ENCODE measurements around the gene CCDC83. TPM values are rescaled to one million over a fixed set of nuclear protein-coding genes. Genes with fewer than 3 reads are reported as not detected.
"Not testable (repeated sequence)": the region's sequence is repeated elsewhere in the genome, so short reads cannot be mapped to it uniquely, and the experiment has no call there.

Gene CCDC83
- total RNA-seq, 1 donor from 2014 or later, result not detected

GRCh38 chr11:85884581-85885021, 29.4 kb downstream of the CCDC83 start:
- no peak for DNase-seq (ENCODE audit: extremely low read depth, low read depth, low spot score)

- no peak for DNase-seq (ENCODE audit: extremely low read depth, low read depth, low spot score)
Observed at GRCh38 chr11:85886089-85887056, 31.2 kb downstream of the CCDC83 start.

DNA sequence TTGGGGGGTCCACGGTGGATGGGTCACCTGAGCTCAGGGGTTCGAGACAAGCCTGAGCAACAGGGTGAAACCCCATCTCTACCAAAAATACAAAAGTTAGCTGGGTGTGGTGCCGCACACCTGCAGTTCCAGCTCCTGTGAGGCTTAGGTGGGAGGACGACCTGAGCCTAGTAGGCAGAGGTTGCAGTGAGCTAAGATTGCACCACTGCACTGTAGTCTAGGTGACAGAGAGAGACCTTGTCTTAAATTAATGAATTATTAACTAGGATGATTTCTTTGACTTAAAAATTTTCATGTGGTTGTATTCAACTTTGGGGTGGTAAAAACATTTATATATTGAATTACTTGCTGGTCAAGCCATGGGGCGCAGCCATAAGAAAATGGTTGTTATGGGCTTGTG, 33.9 kb downstream of the CCDC83 start:
- DNase-seq (ENCODE audit: extremely low read depth, low read depth, low spot score), result no peak

GRCh38 chr11:85889676-85890579, 34.7 kb downstream of the CCDC83 start:
- DNase-seq (ENCODE audit: extremely low read depth, low read depth, low spot score), result no peak

- DNase-seq (ENCODE audit: extremely low read depth, low read depth, low spot score), result no peak
Observed at GRCh38 chr11:85893395-85893794, 38.2 kb downstream of the CCDC83 start.

GRCh38 chr11:85896876-85897275, 41.7 kb downstream of the CCDC83 start:
- no peak for DNase-seq (ENCODE audit: extremely low read depth, low read depth, low spot score)

DNA sequence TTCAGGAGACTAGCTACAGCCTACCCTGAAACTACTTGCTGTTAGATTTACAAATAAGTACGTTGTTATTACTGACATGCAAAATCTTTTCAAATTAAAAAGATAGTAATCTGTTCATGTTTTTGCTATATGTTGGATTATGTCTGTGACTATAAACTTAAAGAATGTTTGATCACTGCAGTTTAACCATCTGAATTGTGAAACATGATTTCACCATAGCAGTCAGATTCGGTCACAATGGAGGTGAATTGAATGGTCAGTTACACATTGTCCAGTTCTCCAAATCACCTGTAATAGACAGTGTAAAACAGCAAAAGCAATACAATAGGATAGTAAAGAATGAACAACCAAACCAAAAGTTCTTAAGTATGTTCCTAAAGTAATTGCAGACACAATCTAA, 43.3 kb downstream of the CCDC83 start:
- no peak for DNase-seq (ENCODE audit: extremely low read depth, low read depth, low spot score)

GRCh38 chr11:85902353-85902752, 47.2 kb downstream of the CCDC83 start:
- no peak for DNase-seq (ENCODE audit: extremely low read depth, low read depth, low spot score)

DNA sequence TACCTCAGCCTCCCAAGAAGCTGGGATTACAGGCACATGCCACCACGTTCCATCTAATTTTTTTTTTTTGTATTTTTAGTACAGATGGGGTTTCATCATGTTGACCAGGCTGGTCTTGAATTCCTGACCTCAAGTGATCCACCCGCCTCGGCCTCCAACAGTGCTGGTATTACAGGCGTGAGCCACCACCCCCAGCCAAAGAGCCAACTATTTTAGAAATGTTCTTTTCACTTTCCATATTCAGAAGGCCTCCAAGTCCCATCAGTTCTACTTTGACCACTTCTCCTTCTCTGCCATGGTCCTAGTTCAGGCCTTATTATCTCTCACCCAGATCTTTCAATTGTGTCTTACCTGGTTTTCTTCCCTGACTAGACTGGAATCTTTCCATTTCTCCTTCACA, 48.2 kb downstream of the CCDC83 start:
- DNase-seq (ENCODE audit: extremely low read depth, low read depth, low spot score), result no peak

- no peak for DNase-seq (ENCODE audit: extremely low read depth, low read depth, low spot score)
Observed at GRCh38 chr11:85903811-85904210, 48.6 kb downstream of the CCDC83 start.

- no peak for DNase-seq (ENCODE audit: extremely low read depth, low read depth, low spot score)
Observed at GRCh38 chr11:85912414-85912813, 57.2 kb downstream of the CCDC83 start.

DNA sequence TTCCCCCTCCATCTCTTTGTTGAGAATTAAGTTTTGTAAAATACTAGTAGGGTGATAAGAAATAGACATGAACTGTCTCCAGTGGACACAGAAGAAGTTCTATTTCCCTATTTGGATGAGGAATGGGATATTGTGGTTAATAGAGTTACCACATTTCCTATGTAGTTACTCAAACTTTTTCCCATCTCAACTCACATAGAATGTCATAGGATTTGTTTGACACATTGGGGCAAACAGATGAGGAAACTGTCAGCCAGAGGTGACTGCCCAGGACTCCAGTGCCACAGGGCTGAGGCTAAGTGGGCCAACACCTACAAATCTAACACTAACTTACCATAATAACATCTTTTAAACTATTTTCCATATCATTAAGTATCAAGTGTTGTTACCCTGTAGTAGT, 58.3 kb downstream of the CCDC83 start:
- DNase-seq (ENCODE audit: extremely low read depth, low read depth, low spot score), result no peak

GRCh38 chr11:85914425-85914824, 59.2 kb downstream of the CCDC83 start:
- DNase-seq (ENCODE audit: extremely low read depth, low read depth, low spot score), result no peak

- no peak for DNase-seq (ENCODE audit: extremely low read depth, low read depth, low spot score)
Observed at GRCh38 chr11:85918910-85919794, 64.0 kb downstream of the CCDC83 start.

GRCh38 chr11:85922367-85922766, 67.2 kb downstream of the CCDC83 start:
- DNase-seq (ENCODE audit: extremely low read depth, low read depth, low spot score), result no peak

DNA sequence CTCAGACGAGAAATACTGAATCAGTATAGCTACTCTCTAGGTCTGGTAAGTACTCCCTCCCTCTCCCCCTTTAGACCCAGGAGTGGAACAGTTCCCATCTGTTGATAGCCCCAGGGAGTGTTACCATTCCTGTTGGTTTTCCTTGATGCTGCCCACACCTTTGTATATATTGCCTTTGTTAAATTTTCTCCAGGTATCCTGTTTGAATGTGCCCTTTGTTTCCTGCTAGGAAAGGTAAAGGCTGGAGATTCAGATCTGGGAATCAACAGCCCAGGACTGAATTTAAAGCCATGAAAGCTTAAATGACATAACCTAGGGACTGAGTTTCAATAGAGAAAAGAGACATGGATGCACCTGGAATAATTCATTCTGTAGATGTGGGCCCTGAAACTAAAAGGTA, 68.3 kb downstream of the CCDC83 start:
- no peak for DNase-seq (ENCODE audit: extremely low read depth, low read depth, low spot score)

- DNase-seq (ENCODE audit: extremely low read depth, low read depth, low spot score), result not testable (repeated sequence)
Observed at GRCh38 chr11:85926653-85927214, 71.6 kb downstream of the CCDC83 start.

DNA sequence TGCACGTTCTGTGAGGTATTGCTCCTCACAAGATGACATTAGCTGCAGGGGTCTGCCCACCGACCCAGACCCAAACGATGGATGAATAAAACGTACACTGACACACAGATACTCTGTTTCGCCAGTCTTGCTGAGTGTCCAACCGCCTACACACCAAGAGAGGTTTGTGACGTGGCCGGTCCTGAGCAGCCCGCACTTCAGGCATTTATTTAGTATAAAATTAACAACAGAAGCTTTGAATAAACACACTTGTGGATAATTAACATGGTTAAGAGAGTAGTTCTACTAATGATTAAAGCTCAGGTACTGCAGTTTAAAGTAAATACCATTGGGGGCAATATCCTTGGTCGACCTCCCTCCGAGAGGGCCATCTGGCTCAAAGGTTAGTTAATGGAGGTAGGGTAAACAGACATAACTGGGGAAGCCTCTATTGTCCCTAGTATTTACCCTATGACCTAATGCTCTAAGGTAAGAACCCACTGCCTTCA, 75.7 kb downstream of the CCDC83 start:
- no peak for DNase-seq (ENCODE audit: extremely low read depth, low read depth, low spot score)

- no peak for DNase-seq (ENCODE audit: extremely low read depth, low read depth, low spot score)
Observed at GRCh38 chr11:85934596-85935169, 79.5 kb downstream of the CCDC83 start.

DNA sequence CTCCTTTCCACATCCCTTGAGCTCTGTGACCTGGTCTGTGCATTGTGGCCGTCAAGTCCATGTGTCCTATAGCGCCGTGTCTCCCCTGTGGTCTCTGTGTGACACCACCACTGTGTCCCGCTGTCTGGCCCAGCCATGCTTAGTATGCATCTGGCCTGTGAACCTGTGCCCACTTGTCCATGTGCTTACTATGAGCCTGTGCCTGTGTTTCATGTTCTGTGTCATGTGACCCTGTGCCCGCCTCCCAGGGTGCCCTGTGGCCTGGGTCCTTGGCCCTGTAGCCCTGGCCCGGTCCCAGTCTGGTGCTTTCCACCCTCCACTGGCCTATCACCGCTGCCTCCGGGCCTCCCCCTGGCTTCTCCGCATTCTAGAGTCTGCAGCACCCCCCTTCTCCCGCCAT, 80.6 kb downstream of the CCDC83 start:
- no peak for DNase-seq (ENCODE audit: extremely low read depth, low read depth, low spot score)

All from glomerular endothelial cell (primary cell).